Cardiac fibroblast (primary cell): Measurements from ENCODE around the gene PROKR2.

Experiments used
- DNase-seq, 2 donors: peaks; one replicate each; pipeline versions ENCODE4 v3.0.0 to v3.0.0-alpha.2; 2010; ENCODE audit warnings: low read depth in 2 of 2
- H3K4me3 ChIP-seq, 2 donors: replicated peaks in 1 of 2; 1 replicate in 1 of 2; 2 replicates in 1 of 2; pipeline ENCODE4 v1.5.1; 2011; ENCODE audit warnings: low read depth in 2 of 2, low read length in 2 of 2, mild to moderate bottlenecking in 2 of 2, moderate library complexity in 1 of 2
- CTCF ChIP-seq: IDR thresholded peaks from one replicate; pipeline ENCODE4 v1.5.1; 2011; ENCODE audit warnings: low read depth, mild to moderate bottlenecking, low read length, inconsistent platforms

Gene PROKR2

DNA sequence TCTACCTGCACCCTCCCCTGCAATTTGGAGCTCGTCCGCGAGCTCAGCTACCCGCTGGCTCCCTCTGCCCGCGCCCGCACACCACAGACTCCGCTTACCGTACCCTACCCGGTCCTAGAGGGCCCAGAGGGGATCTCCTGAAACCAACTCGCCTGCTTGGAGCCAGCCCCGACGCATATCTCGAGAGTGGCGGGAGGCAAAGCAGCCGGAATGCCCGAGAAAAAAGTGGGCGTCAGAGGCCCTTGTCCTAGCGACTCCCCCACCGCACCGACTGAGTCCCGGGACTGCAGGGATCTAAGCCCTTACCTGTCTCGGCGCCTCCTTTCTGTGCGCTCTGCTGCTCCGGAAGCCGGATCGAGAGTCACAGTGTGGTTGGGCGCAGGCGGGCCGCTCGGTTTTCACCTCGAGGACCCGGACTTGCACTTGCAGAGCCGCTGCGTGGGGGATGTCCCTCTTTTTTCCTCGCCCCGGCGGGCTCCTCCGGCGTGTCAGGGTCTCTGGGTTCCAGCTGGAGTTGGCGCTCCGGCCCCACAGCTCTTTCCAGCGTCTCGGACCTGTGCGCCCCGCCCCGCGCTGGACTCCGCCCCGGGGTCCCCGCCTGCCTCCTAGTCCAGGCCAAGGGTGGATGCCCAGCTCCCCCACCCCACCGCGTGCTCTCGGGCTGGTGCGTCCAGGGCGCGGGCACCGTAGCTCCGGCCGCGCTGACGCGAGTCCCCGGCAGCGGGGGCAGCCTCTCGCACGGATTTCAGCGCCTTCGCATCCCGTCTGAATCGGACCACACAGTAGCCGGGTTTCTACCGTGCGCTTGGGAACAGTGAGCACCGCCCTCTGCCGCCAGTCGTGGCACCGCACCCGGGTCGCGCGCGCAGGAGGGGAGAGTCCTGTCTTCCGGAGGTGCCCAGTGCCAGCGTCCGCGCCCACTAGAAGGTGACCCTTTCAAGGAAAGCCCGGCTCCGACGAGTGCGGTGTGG, at the start of gene PROKR2:
Gene PROKR2, minus strand, starts transcription at position 767 of the 971 bp plus-strand sequence. CDS start 2,585 bp downstream, outside the sequence.
- no peak within 1 kb of the TSS for H3K4me3 ChIP-seq
- no peak for TF ChIP-seq CTCF
- DNase-seq = peak in 1 of 2 donors; percentile 2

GRCh38 chr20:5364997-5365597, 48.3 kb upstream of the PROKR2 start:
- no peak overlapping the region for H3K4me3 ChIP-seq
- DNase-seq = peak in 1 of 2 donors; percentile 11
- TF ChIP-seq CTCF = no peak

GRCh38 chr20:5364136-5364821, 47.5 kb upstream of the PROKR2 start:
- no peak for TF ChIP-seq CTCF
- H3K4me3 ChIP-seq = no peak overlapping the region
- no peak for DNase-seq

GRCh38 chr20:5362771-5363170, 46.0 kb upstream of the PROKR2 start:
- DNase-seq = no peak
- H3K4me3 ChIP-seq = no peak overlapping the region
- no peak for TF ChIP-seq CTCF

DNA sequence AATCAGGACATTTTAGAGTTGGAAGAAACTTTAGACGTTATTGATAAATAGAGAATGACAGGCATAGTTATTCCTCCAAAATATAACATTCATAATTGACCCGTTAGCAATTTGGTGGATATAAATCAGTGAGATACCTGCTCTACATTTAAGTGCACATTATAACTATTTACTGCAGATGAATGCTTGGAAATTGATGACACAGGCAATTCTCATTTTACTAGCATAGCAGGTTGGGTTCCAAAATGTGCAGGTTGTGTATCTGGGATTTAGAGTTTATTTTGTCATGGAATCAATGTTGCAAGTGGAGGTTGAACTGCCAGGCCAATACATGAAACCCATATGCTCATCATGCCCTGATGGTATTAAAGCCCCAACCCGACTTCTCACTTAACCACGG, 44.4 kb upstream of the PROKR2 start:
- H3K4me3 ChIP-seq = no peak overlapping the region
- DNase-seq = no peak
- no peak for TF ChIP-seq CTCF

GRCh38 chr20:5357946-5358345, 41.2 kb upstream of the PROKR2 start:
- no peak for DNase-seq
- no peak for TF ChIP-seq CTCF
- H3K4me3 ChIP-seq = no peak overlapping the region
